Subcutaneous abdominal adipose tissue (tissue), 5 donors: ENCODE results near the gene FBXO5.
"Not testable (repeated sequence)": the region's sequence is repeated elsewhere in the genome, so short reads cannot be mapped to it uniquely, and the experiment has no call there.

ENCODE experiments used
- H3K27ac ChIP-seq: one replicate; pipeline ENCODE4 v1.7.0; 2013; ENCODE audit warnings: low read depth, mild to moderate bottlenecking, inconsistent platforms, low read length, moderate library complexity
- H3K27me3 ChIP-seq, 5 donors: one replicate each; pipeline ENCODE4 v1.7.0; 2013; ENCODE audit warnings: low read length in 5 of 5, inconsistent platforms in 1 of 5; ENCODE audit not compliant: control insufficient read depth in 5 of 5, insufficient read depth in 4 of 5
- H3K36me3 ChIP-seq, 5 donors: one replicate each; pipeline ENCODE4 v1.7.0; 2013; ENCODE audit warnings: low read length in 5 of 5; ENCODE audit not compliant: control insufficient read depth in 5 of 5, insufficient read depth in 5 of 5
- H3K4me1 ChIP-seq, 5 donors: one replicate each; pipeline ENCODE4 v1.7.0; 2013; ENCODE audit warnings: low read length in 5 of 5, mild to moderate bottlenecking in 3 of 5, moderate library complexity in 1 of 5; ENCODE audit not compliant: control insufficient read depth in 5 of 5, insufficient read depth in 5 of 5
- H3K4me3 ChIP-seq, 5 donors: one replicate each; pipeline ENCODE4 v1.7.0; 2013; ENCODE audit warnings: low read length in 5 of 5, low read depth in 1 of 5
- H3K9ac ChIP-seq, 5 donors: one replicate each; pipeline ENCODE4 v1.7.0; 2013; ENCODE audit warnings: low read length in 5 of 5, mild to moderate bottlenecking in 4 of 5, moderate library complexity in 3 of 5
- H3K9me3 ChIP-seq, 5 donors: one replicate each; pipeline ENCODE4 v1.7.0; 2013; ENCODE audit warnings: low read length in 5 of 5; ENCODE audit not compliant: control insufficient read depth in 5 of 5
- donor health status: healthy.
- donor health status: healthy.
- donor health status: healthy.
- donor health status: healthy.
- donor health status: healthy.

The FBXO5 gene

GRCh38 chr6:153016846-153017245, 34.0 kb upstream of the FBXO5 start:
- H3K36me3 ChIP-seq = no peaks in the 10 kb centered on the region
- H3K27ac ChIP-seq = no peak overlapping the region
- no peaks in the 10 kb centered on the region for H3K27me3 ChIP-seq
- H3K4me3 ChIP-seq = no peak overlapping the region
- H3K9me3 ChIP-seq = no peaks in the 10 kb centered on the region
- H3K9ac ChIP-seq = no peak overlapping the region
- H3K4me1 ChIP-seq = no peaks in the 10 kb centered on the region

GRCh38 chr6:153015094-153015640, 32.3 kb upstream of the FBXO5 start:
- H3K27me3 ChIP-seq = no peaks in the 10 kb centered on the region
- H3K9ac ChIP-seq = no peak overlapping the region
- no peaks in the 10 kb centered on the region for H3K4me1 ChIP-seq
- no peaks in the 10 kb centered on the region for H3K36me3 ChIP-seq
- H3K9me3 ChIP-seq = no peaks in the 10 kb centered on the region
- no peak overlapping the region for H3K4me3 ChIP-seq
- H3K27ac ChIP-seq = no peak overlapping the region

- no peaks in the 10 kb centered on the region for H3K27me3 ChIP-seq
- H3K4me3 ChIP-seq = no peak overlapping the region
- no peaks in the 10 kb centered on the region for H3K36me3 ChIP-seq
- no peak overlapping the region for H3K9ac ChIP-seq
- H3K27ac ChIP-seq = no peak overlapping the region
- no peaks in the 10 kb centered on the region for H3K9me3 ChIP-seq
- H3K4me1 ChIP-seq = no peaks in the 10 kb centered on the region
Observed at GRCh38 chr6:153013438-153013837, 30.6 kb upstream of the FBXO5 start.

- Histone ChIP-seq H3K9ac (no peak overlapping the region), H3K27me3 (no peaks in the 10 kb centered on the region), H3K4me1 (no peaks in the 10 kb centered on the region), H3K4me3 (no peak overlapping the region), H3K36me3 (no peaks in the 10 kb centered on the region), H3K9me3 (no peaks in the 10 kb centered on the region), H3K27ac (no peak overlapping the region)
Observed at GRCh38 chr6:153012856-153013255, 30.0 kb upstream of the FBXO5 start.

- Histone ChIP-seq H3K36me3 (peaks cover 0 to 6% (median 0%) of the 10 kb centered on the region in 5 donors), H3K27ac (peak overlapping the region; percentile 83), H3K9ac (peak overlapping the region; percentile 74 to 96 (median 93)), H3K9me3 (no peaks in the 10 kb centered on the region), H3K4me3 (peak overlapping the region; percentile 81 to 93 (median 90)), H3K4me1 (peaks cover 0 to 34% (median 29%) of the 10 kb centered on the region in 5 donors), H3K27me3 (no peaks in the 10 kb centered on the region)
Observed at GRCh38 chr6:153003366-153003690, 20.5 kb upstream of the FBXO5 start.

GRCh38 chr6:153002613-153003365, 19.9 kb upstream of the FBXO5 start, which contains the start of gene MTRF1L:
TSS of gene MTRF1L (minus strand) at chr6:153002709. CDS start at chr6:153002685, 24 bp downstream.
- peak within 1 kb of the TSS; percentile 83 for H3K27ac ChIP-seq
- no peaks in the 10 kb centered on the region for H3K27me3 ChIP-seq
- H3K9ac ChIP-seq = peak within 1 kb of the TSS; percentile 74 to 96 (median 93)
- peak within 1 kb of the TSS; percentile 81 to 98 (median 90) for H3K4me3 ChIP-seq
- no peaks in the 10 kb centered on the region for H3K9me3 ChIP-seq
- H3K4me1 ChIP-seq = peaks cover 0 to 34% (median 29%) of the 10 kb centered on the region in 5 donors
- peaks cover 0 to 11% (median under 1%) of the 10 kb centered on the region in 5 donors for H3K36me3 ChIP-seq

GRCh38 chr6:153001767-153002612, 19.1 kb upstream of the FBXO5 start:
- Histone ChIP-seq H3K9ac (peak overlapping the region; percentile 74 to 94 (median 88)), H3K36me3 (peaks cover 4 to 16% (median 6%) of the 10 kb centered on the region in 5 donors), H3K4me3 (peak overlapping the region; percentile 81 to 98 (median 90)), H3K9me3 (no peaks in the 10 kb centered on the region), H3K27me3 (no peaks in the 10 kb centered on the region), H3K4me1 (peaks cover 0 to 34% (median 29%) of the 10 kb centered on the region in 5 donors), H3K27ac (peak overlapping the region; percentile 83)

- H3K27me3 ChIP-seq, H3K4me3 ChIP-seq, H3K9ac ChIP-seq, H3K9me3 ChIP-seq: not testable (repeated sequence)
- Histone ChIP-seq H3K27ac (peak overlapping the region; percentile 24), H3K4me1 (peaks cover 0 to 34% (median 29%) of the 10 kb centered on the region in 5 donors), H3K36me3 (peaks cover 8 to 21% (median 12%) of the 10 kb centered on the region in 5 donors)
Observed at GRCh38 chr6:153000790-153001189, 17.9 kb upstream of the FBXO5 start.

- Histone ChIP-seq H3K27ac (no peak overlapping the region), H3K4me3 (no peak overlapping the region), H3K4me1 (peaks cover 0 to 34% (median 29%) of the 10 kb centered on the region in 5 donors), H3K27me3 (no peaks in the 10 kb centered on the region), H3K36me3 (peaks cover 8 to 21% (median 12%) of the 10 kb centered on the region in 5 donors), H3K9ac (no peak overlapping the region), H3K9me3 (no peaks in the 10 kb centered on the region)
Observed at GRCh38 chr6:153000243-153000642, 17.4 kb upstream of the FBXO5 start.

GRCh38 chr6:152999538-152999937, 16.7 kb upstream of the FBXO5 start:
- Histone ChIP-seq H3K4me1 (peaks cover 0 to 34% (median 29%) of the 10 kb centered on the region in 5 donors), H3K36me3 (peaks cover 8 to 21% (median 14%) of the 10 kb centered on the region in 5 donors)
- not testable (repeated sequence) for H3K9ac ChIP-seq, H3K4me3 ChIP-seq, H3K9me3 ChIP-seq, H3K27ac ChIP-seq, H3K27me3 ChIP-seq
